NB4 (cell line): ENCODE data around the gene MCM6.

Source experiments
- DNase-seq: peaks from one replicate; pipeline ENCODE4 v3.0.0; 2010; ENCODE audit warnings: low read depth
- H3K4me3 ChIP-seq: one replicate; pipeline ENCODE4 v1.5.1; 2011; ENCODE audit warnings: mild to moderate bottlenecking, low read depth, low read length, moderate library complexity
- MAX ChIP-seq: IDR thresholded peaks from 2 replicates; pipeline ENCODE4 v1.6.1; 2011; ENCODE audit warnings: low read depth, low read length
- MYC ChIP-seq: IDR thresholded peaks from 2 replicates; pipeline ENCODE4 v1.6.1; 2011; ENCODE audit warnings: low read depth, low read length
- POLR2A ChIP-seq: IDR thresholded peaks from 2 replicates; pipeline ENCODE4 v1.6.1; 2011; ENCODE audit warnings: mild to moderate bottlenecking; ENCODE audit not compliant: insufficient read length; ENCODE audit errors: extremely low read depth
- TF ChIP-seq, protein P1 (sequence below): IDR thresholded peaks from one replicate; pipeline ENCODE4 v1.5.1; 2012; ENCODE audit warnings: low read depth, low read length

The MCM6 gene

GRCh38 chr2:135862718-135863117 lies 13.5 kb downstream of the MCM6 start:
- no peak for DNase-seq
- TF ChIP-seq MYC: no peak
- TF ChIP-seq POLR2A: no peak
- TF ChIP-seq MAX: no peak
- TF ChIP-seq, protein P1, sequence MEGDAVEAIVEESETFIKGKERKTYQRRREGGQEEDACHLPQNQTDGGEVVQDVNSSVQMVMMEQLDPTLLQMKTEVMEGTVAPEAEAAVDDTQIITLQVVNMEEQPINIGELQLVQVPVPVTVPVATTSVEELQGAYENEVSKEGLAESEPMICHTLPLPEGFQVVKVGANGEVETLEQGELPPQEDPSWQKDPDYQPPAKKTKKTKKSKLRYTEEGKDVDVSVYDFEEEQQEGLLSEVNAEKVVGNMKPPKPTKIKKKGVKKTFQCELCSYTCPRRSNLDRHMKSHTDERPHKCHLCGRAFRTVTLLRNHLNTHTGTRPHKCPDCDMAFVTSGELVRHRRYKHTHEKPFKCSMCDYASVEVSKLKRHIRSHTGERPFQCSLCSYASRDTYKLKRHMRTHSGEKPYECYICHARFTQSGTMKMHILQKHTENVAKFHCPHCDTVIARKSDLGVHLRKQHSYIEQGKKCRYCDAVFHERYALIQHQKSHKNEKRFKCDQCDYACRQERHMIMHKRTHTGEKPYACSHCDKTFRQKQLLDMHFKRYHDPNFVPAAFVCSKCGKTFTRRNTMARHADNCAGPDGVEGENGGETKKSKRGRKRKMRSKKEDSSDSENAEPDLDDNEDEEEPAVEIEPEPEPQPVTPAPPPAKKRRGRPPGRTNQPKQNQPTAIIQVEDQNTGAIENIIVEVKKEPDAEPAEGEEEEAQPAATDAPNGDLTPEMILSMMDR: no peak
- no peak overlapping the region for H3K4me3 ChIP-seq

DNA sequence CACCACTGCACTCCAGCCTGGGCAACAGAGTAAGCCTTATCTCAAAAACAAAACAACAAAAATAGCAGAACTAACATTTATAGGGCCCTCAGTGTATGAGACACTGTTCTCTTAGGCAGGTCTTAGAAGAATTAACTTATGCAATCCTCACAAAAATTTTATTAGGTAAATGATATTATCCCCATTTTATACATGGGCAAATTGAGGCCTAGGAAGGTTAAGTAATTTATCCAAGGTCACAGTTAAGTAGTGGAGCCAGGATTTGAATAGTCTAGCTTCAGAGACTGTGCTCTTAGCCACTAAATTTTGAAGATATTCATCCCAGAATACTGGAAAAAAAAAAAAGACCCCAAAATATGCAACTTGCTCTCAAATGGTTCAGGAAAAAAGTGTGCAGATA lies 22.8 kb downstream of the MCM6 start:
- no peak overlapping the region for H3K4me3 ChIP-seq
- TF ChIP-seq, protein P1: no peak
- TF ChIP-seq MYC: no peak
- no peak for TF ChIP-seq POLR2A
- TF ChIP-seq MAX: no peak
- no peak for DNase-seq

- H3K4me3 ChIP-seq: no peak overlapping the region
- TF ChIP-seq MYC (no peak), MAX (no peak), POLR2A (no peak)
- TF ChIP-seq, protein P1: no peak
- DNase-seq: no peak
These were observed 24.4 kb downstream of the MCM6 start for GRCh38 chr2:135851858-135852257.

DNA sequence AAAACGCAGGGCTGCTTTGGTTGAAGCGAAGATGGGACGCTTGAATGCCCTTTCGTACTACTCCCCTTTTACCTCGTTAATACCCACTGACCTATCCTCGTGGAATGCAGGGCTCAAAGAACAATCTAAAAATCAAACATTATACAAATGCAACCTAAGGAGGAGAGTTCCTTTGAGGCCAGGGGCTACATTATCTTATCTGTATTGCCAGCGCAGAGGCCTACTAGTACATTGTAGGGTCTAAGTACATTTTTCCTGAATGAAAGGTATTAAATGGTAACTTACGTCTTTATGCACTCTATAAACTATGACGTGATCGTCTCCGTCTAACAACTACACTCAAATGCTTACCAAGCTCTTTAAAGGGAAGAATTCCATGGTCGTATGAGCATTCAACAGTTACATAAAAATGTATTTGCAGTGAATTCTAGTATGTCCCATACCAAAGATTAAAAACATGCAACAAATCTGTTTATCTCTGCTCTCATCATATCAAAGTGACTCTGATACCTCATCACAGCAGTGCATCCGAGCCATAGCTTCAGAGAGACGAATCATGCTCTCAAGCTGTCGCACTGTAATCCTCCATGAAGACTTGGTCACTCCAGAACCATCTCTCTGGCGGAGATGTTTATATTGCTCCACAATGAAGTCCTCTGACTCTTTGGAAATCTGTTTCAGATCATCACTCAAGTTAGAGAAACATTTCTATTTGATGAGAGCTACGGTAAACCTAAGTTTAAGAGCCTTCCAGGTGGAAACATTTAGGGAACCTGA lies 25.2 kb downstream of the MCM6 start:
- no peak for DNase-seq
- TF ChIP-seq MAX (no peak), MYC (no peak), POLR2A (no peak)
- TF ChIP-seq, protein P1: no peak
- no peak overlapping the region for H3K4me3 ChIP-seq

DNA sequence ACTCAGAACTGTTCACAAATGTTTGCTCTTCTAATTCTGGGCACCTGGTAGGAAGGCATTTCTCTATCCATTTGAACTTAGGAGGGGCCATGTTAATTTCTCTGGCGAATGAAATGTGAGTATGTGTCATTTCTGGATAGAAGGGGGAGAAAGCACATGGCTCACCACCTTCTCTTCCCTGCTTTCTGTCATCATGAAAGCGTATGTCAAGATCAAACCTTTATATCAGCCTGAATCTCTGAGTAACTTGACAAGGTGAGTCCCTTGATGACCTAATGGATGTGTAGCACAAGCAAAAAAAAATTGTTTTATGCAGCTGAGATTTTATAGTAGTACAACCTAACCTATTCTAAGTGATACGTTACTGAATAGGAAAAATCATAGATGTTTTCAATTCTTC lies 27.2 kb downstream of the MCM6 start:
- H3K4me3 ChIP-seq: no peak overlapping the region
- TF ChIP-seq POLR2A (no peak), MAX (no peak), MYC (no peak)
- TF ChIP-seq, protein P1: no peak
- DNase-seq: no peak
